HG03095 (cell line): ENCODE results near the gene FAR2.
"Not testable (repeated sequence)": the region's sequence is repeated elsewhere in the genome, so short reads cannot be mapped to it uniquely, and the experiment has no call there.

ENCODE experiments used
- ATAC-seq: cut with Tn5 transposase; IDR thresholded peaks from one replicate; pipeline ENCODE4 v1.9.1; 2021; ENCODE audit warnings: moderate library complexity; ENCODE audit not compliant: unreplicated experiment

Gene FAR2

DNA sequence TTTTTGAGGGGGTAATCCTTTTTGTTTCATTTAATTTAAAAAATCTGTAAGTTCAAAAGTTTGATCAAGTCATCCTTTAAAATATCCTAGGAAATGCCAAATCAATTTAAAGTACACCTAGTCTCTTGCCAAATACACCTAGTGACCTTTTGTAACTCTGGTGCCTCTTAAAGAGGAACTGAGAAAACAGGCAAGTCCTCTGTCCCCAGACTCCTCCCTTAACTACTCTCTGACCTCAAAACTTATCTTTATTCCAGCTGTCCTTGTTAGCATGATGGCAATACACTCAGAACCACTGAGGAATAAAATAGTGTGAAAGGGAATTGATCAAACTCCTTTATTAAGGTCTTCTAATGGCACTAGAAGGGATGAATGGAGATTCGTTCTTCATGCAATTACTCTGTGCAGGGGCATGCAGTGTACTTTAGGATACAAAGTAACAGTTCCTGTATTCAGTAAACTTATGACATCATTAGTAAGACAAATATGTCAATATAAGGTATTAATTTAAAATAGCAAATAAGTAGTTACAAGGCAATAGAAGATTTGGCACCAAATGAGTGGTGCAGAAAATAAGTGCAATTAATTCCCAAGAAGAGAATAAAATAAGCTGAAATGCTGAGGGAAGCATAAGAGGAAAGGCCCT lies 3.3 kb downstream of the FAR2 start:
- ATAC-seq: peak; percentile 92

DNA sequence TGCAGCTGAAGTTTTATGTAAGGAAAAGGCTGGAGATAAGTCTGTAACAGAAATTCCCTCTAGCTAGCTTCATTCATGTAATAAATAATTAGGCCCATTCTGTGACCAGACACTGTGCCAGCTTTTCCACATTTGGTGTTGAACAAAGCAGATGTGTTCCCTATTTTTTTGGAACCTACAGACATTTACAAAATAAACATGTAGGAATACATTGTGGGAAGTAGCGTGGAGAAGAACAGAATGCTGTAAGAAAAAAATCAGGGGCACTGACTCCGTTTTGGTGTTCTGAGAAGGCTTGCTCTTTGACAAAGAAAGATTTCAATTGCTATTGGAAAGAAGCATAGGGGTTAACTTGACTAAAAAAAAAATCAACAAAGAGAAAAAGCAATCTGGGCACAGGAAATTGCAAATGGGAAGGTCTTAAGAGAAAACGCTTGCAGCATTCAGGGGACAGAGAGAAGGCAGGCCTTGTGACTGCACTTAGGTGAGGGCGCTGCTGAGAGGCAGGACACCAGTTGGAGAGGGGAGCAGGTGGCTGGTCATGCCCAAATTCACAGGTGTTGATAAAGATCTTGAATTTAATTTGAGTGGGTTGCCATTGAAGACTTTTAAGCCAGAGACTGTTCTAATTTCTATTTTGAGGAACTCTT lies 4.0 kb downstream of the FAR2 start:
- ATAC-seq: no peak

DNA sequence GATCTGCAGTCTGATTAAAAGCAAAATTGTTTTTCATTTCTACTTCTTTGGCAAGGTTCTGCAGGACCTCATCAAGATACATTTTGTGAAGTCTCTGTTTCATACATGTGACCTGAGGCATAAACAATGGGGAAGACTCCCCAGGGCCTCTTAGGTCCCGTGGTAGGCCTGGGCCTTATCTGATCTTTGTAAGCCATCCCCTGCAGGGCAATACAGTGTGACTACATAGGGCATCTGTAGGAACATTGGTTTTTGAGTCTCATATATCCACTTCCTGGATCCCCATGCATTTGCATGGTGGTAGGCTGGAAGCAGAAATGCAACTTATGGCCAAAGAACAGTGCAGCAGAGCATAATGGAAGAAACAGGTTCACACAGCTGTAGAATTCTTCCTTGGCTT lies 6.0 kb downstream of the FAR2 start:
- no peak for ATAC-seq

DNA sequence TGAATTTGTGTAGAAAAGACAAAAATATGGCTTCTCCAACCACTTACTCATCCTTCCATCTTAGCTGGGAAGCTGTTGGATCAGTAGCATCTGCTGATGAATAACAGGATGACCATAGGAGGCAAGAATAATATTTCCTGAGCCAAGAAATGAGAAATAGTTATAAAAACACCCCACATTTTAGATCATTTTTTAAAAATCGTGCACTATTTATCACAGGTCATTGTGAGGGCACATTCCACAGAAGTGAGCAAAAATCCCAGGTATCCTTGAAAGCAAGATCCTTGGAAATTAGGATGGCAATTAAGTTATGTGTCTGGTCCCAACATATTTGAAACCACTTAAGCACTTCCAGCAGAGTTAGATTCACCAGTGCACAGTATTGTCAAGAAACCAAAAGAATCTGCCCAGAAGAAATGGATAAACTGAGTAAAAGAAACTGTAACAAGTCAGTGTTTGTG lies 8.4 kb downstream of the FAR2 start:
- no peak for ATAC-seq

DNA sequence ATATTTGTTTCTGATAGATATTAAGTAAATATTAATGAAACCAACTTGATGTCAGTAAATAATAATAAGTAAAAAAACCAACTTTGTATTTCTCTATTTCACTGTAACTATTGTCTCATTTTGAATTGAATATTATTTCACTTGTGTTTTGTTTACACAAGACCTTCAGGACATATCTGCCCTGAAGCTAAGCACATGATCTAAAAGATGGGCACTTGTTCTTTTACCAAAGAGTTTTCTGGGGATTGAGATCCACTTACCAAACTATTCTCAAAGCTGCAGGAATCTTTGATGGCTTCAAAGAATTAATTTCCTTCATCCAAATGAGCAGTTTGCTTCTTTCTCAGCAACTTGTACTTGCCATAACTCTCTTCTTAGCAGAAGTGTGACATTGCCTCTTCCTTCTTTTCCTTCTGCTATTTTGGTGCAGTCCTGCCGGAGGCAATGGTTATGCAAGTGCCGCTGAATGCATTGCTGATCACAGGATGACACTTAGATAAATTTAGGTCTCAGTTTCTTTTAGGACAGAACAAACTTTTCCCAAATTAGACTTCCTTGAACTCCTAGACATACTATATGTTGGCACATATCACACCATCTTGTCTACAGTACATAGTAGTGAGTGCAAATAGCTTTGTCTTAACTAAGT lies 9.2 kb downstream of the FAR2 start:
- no peak for ATAC-seq

DNA sequence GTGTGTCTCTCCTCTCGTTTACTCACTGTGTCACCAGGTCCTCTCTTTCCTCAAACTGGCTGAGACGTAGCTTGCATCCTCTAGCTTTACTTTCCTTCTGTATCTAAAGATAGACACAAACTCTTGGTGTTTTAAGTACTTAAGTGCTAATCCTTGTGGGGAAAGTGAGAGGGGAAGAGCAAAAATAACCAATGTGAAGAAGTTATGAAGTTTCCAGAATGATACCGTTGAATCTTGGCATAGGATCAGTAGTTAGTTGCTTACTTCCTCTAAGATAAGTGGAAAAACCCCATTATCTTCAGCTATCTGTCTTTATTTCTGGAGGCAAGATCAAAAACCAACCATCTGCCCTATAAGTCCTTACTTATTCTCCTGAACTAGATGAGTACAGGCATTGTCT lies 10.6 kb downstream of the FAR2 start:
- ATAC-seq: no peak

DNA sequence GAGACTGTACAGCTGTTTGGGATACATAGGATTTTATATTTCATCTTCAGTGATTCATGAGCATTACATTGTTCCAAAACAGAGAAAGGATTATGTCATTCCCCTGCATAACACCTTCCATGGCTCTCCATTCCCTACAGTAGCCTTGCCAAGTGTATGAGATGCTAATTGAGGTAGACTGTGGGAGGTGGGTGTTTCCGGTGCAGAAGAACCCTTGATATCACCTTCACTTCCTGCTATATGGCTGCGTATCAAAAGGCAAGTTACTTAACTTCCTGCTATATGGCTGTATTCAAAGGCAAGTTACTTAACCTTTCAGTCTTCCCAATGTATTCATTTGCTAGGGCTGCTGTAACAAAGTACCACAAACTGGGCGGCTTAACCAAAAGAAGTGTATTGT lies 11.2 kb downstream of the FAR2 start:
- ATAC-seq: no peak

DNA sequence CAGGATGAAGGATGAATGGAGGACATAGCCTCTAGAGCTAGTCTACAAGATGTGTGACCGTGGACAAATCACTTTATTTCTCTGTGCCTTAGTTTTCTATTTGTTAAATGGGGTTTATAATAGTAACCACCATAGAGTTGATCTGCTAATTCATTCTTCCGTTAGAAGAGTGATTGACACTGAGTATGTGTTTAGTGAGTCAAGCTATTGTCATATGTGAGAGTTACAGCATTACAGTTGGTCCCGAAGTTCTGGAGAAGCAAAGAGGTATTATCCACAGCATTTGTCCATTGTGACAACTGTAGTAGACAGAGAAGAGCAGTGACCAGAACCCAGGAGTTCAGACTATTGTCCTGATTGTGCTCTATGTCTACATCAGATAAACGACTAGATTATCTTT lies 14.1 kb downstream of the FAR2 start:
- ATAC-seq: no peak

DNA sequence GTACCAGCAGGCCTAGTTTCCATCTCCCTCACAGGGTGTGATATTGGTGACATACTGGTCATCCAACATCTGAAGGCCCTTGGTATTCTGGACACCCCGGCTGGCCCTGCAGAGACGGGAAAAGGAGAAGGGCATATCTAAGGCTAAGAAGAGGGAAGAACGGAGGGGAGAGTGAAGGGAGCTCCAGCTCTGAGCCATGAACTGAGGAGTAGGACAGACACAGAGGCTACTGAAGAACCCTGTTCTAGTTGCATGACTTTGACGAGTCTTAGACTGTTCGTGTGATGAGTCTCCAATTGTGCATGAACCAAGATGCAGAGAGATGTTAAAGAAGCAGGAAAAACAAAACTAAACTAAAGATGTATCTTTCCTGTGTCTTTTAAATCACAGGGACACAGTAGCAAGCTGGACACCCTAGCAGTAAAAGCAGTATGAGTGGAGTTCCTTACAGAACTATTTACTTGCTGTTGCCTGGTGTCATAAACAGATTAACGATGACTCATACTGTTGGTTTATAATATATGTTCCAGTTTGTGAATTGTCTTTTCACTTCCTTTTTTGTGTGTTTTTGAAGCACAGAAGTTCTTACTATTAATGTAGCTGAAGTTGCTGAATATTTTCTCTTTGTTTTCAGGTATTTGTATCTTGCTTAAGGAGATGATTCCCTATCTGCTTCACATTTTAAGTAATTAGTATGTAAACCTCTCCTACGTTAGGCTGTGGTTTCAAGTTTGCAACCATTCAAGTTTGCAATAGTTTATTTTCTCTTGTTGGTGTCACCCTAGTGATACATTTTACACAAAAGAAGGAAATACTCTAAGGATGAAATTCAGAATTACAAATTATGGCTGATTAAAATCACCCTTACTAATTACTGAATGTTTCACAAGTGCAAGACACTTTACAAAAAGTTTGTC lies 15.7 kb downstream of the FAR2 start:
- peak; percentile 100 for ATAC-seq

DNA sequence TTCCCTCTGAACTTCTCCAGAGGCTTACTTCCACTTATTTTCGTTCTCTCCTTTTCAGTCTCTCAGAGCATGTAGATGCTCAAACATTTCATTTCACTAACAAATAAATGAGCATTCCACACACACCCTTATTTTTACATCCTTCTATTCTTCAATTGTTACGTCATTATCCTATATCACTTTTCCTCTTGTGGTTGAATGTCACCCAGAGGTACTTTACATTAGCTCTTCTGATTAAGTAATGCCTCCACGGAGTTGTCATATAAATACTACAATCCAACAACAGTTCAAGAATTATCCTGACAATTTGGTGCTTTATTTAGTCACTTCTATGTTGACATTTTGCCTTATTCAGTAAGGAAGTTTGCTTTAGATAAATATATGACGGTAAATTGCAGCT lies 18.4 kb downstream of the FAR2 start:
- ATAC-seq: no peak

DNA sequence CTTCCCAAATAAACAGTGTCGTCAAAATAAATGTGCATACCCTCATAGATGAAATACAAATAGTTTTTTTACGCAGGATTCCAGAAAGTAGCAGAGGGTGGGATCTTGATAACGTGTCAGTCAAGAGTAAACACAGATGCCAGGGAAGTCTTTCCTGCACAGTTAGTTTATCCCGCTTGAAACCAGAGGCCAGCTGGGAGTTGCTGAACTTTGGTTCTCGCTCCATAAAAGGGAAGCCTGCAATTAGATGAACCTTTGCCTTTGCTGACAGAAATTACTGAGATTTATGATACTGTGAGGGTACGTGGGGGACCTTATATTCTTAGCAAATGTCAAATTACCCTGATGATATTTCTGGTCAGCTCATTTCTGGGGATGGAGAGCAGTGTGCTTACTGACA lies 18.9 kb downstream of the FAR2 start:
- ATAC-seq: no peak

DNA sequence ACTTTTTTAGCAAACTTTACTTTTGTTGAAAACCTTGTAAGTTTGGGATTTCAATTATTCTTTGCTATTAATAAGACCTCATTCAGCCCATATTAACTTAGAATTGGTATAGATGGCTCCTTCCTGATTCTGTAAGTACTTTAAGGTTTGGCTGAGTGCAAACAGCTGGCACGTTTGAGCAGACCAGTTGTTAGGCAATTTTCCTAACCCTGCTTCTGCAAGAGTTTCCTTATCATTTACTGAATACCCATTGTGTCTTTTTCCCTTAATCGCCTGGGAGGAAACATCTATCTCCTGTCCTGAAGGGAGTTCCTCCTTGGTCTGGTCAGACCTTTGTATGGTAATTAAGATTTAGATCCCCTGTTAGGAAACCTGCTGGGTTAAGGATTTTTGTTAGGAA lies 20.9 kb downstream of the FAR2 start:
- not testable (repeated sequence) for ATAC-seq

DNA sequence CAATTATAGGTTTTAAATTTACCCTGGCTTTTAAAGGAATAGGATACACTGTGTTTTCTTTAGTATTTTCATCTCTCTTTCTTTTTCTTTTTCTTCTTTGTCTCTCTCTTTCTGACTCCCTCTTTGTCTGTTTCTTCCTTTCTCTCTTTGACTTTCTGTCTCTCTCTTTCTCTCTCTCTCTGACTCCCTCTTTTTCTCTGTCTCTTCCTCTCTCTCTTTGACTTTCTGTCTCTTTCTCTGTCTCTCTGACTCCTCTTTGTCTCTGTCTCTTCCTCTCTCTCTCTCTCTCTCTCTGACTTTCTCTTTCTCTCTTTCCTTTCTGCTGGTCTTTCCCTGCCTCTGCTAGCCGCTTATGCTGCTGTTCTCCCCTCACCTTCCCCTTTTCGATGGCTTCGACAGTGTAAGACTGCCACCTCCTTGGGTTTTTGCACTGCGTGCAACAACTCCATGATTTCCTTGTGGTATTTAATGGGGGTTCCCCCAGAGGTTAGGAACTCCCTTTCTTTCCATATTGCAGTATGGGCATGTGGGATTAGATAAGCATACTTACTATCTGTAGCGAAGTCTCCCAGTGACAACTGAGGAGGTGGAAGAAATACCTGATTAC lies 21.5 kb downstream of the FAR2 start:
- not testable (repeated sequence) for ATAC-seq

DNA sequence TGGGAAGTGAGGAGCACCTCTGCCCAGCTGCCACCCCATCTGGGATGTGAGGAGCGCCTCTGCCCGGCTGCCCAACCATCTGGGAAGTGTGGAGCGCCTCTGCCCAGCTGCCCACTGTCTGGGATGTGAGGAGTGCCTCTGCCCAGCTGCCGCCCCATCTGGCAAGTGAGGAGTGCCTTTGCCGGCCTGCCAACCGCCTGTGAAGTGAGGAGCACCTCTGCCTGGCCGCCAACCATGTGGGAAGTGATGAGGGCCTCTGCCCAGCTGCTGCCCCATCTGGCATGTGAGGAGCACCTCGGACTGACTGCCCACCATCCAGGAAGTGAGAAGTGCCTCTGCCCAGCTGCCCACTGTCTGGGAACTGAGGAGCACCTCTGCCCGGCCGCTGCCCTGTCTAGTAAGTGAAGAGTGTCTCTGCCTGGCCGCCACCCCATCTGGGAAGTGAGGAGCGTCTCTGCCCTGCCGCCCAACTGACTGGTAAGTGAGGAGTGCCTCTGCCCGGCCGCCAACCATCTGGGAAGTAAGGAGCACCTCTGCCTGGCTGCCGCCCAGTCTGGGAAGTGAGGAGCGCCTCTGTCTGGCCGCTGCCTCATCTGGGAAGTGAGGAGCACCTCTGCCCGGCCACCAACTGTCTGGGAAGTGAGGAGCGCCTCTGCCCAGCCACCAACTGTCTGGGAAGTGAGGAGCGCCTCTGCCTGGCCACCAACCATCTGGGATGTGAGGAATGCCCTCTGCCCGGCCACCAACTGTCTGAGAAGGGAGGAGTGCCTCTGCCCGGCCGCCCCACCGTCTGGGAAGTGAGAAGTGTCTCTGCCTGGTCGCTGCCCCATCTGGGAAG lies 22.6 kb downstream of the FAR2 start:
- no peak for ATAC-seq

DNA sequence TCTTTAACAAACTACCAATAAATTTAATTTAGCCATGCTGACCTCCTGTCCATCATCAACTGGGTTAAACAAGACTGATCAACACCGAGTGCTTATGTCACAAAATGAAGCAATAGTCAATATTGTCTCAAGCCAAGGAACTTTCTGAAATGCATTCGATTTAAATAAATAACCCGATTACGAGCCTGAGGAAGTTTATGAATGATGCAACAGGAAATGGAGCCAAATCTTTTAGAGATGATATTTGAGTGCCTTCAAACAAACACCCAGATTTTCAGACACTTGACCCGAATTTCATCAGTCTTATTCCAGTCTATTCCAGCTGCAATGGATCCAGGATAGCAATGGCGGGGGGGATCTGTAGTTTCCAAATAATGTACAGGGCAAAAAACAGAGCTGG lies 27.9 kb downstream of the FAR2 start:
- ATAC-seq: no peak

DNA sequence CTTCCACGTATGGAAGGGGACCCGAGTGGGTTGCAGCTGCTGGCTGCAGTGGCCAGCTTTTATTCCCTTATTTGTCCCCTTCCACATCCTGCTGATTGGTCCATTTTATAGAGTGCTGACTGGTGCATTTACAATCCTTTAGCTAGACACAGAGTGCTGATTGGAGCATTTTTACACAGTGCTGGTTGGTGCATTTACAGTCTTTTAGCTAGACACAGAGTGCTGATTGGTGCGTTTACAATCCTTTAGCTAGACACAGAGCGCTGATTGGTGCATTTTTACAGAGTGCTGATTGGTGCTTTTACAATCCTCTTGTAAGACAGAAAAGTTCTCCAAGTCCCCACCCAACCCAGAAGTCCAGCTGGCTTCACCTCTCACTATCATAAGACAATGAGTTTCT lies 33.2 kb downstream of the FAR2 start:
- ATAC-seq: not testable (repeated sequence)

DNA sequence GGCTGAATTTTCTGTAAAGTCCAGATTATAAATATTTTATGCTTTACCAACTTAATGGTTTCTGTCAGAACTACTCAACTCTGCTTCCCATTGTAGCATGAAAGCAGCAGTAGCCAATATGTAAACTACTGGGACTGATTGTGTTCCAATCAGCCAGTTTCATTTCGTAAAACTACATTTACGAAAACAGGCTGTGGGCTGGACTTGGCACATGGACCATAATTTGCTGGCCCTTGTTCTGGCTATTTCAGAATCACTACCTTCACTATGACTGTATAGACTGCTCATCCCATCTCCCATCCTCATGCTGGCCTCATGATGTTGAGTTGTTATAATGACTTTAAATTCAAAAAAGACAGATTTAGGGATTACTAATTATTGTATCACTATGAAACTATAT lies 38.7 kb downstream of the FAR2 start:
- no peak for ATAC-seq

DNA sequence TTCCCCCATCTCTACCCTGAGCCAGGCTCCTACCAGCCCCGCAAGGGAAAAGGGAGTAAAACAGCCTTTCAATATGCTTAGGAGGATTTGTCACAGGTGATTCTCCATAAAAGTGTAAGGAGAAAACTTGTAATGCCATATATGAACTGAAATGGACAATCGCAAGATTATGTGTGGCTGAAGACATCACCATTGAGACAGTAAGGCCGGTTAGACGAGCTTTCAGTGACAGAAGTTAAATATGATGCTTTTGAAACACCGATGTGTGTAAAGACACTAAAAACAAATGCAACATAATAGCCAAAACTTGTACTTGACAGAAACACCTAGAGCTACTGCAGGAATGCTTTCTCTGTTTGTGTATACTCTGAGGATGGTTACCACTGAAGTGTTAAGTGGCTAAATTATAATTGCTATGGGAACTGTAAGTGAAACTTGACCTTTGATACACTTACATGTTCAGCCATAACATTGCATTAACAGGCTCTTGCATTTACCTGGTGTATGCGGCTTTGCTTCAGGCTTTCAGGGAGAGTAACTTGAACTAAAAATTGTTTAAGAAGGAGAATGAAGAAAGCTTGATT lies 42.3 kb downstream of the FAR2 start:
- no peak for ATAC-seq

DNA sequence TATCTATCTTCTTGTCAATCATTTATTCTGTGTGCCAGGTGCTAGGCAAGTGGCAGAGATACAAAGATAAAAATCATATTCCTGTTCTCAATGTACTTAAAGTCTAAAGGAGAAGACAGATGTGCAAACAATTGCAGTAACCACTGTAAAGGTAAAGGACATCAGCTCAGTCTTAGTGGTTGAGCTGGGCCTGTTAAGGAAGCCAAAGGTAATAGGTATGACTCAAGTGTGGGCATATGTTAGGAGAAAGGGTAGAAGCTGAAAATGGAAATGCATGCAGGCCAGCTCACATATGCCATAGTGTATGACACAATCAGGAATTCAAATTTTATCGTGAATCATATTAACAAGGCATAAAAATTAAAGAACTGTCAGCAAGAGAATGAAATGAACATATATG lies 49.8 kb downstream of the FAR2 start:
- no peak for ATAC-seq

DNA sequence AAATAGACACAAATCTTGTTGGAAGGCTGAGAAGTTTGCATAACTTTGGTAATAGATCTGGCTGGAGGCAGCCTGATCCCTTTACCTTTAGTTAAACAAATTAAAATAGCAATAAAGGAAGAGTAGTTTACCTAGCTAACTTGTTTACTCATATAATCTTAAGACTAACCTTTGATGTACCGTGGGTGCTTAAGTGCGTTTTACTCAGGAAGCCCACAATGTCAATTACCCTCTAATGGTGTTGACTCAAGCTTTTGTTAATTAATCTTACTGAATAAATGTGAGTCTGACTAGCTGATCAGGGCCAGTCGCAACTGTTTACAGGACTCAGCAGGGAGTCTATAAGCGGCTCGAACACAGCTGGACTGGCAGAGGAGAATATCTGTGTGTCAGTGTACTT lies 51.5 kb downstream of the FAR2 start:
- no peak for ATAC-seq
